Duodenal mucosa (tissue), 2 donors: ENCODE measurements around the gene CIBAR2.
"Not testable (repeated sequence)": the region's sequence is repeated elsewhere in the genome, so short reads cannot be mapped to it uniquely, and the experiment has no call there.

Experiments used
- H3K27ac ChIP-seq: one replicate; pipeline ENCODE4 v1.7.0; 2013; ENCODE audit warnings: low read depth, low read length
- H3K27me3 ChIP-seq, 2 donors: one replicate each; pipeline ENCODE4 v1.7.0; 2013; ENCODE audit warnings: low read length in 2 of 2, control low read depth in 1 of 2; ENCODE audit not compliant: insufficient read depth in 2 of 2, control insufficient read depth in 1 of 2
- H3K36me3 ChIP-seq, 2 donors: one replicate each; pipeline ENCODE4 v1.7.0; 2013; ENCODE audit warnings: low read length in 2 of 2, control low read depth in 1 of 2; ENCODE audit not compliant: insufficient read depth in 2 of 2, control insufficient read depth in 1 of 2
- H3K4me1 ChIP-seq, 2 donors: one replicate each; pipeline ENCODE4 v1.7.0; 2013; ENCODE audit warnings: low read length in 2 of 2, control low read depth in 1 of 2; ENCODE audit not compliant: insufficient read depth in 2 of 2, control insufficient read depth in 1 of 2
- H3K4me3 ChIP-seq, 2 donors: one replicate each; pipeline ENCODE4 v1.7.0; 2013; ENCODE audit warnings: low read length in 2 of 2, low read depth in 1 of 2
- H3K9ac ChIP-seq, 2 donors: one replicate each; pipeline ENCODE4 v1.7.0; 2013; ENCODE audit warnings: low read length in 2 of 2, low read depth in 1 of 2
- H3K9me3 ChIP-seq, 2 donors: one replicate each; pipeline ENCODE4 v1.7.0; 2013; ENCODE audit warnings: low read length in 2 of 2, control low read depth in 1 of 2; ENCODE audit not compliant: control insufficient read depth in 1 of 2

CIBAR2 gene

GRCh38 chr16:85054948-85055492 is 57.3 kb downstream of the CIBAR2 start:
- H3K36me3 ChIP-seq = no peaks in the 10 kb centered on the region
- H3K27me3 ChIP-seq = no peaks in the 10 kb centered on the region
- peaks cover 39 to 40% of the 10 kb centered on the region in 2 donors for H3K4me1 ChIP-seq
- peak overlapping the region; percentile 14 to 43 for H3K9ac ChIP-seq
- H3K27ac ChIP-seq = no peak overlapping the region
- H3K9me3 ChIP-seq = no peaks in the 10 kb centered on the region
- H3K4me3 ChIP-seq = peak overlapping the region; percentile 37 to 54

- H3K36me3 ChIP-seq, H3K27ac ChIP-seq, H3K9ac ChIP-seq, H3K4me3 ChIP-seq, H3K9me3 ChIP-seq, H3K27me3 ChIP-seq: not testable (repeated sequence)
- H3K4me1 ChIP-seq = peaks cover 44% of the 10 kb centered on the region in 2 donors
These were observed 58.0 kb downstream of the CIBAR2 start for GRCh38 chr16:85054321-85054720.

- H3K27ac ChIP-seq = no peak overlapping the region
- peaks cover 48 to 59% of the 10 kb centered on the region in 2 donors for H3K4me1 ChIP-seq
These were observed 59.7 kb downstream of the CIBAR2 start for GRCh38 chr16:85052536-85052935.

GRCh38 chr16:85051683-85052082 is 60.6 kb downstream of the CIBAR2 start:
- H3K36me3 ChIP-seq = no peaks in the 10 kb centered on the region
- peaks cover 55 to 61% of the 10 kb centered on the region in 2 donors for H3K4me1 ChIP-seq
- no peak overlapping the region for H3K4me3 ChIP-seq
- H3K9me3 ChIP-seq = no peaks in the 10 kb centered on the region
- H3K27ac ChIP-seq = no peak overlapping the region
- no peaks in the 10 kb centered on the region for H3K27me3 ChIP-seq
- H3K9ac ChIP-seq = no peak overlapping the region

More at GRCh38 chr16:85052536-85052935, 59.7 kb downstream of the CIBAR2 start:
- Histone ChIP-seq H3K27me3 (no peaks in the 10 kb centered on the region), H3K9ac (no peak overlapping the region), H3K4me3 (no peak overlapping the region), H3K9me3 (no peaks in the 10 kb centered on the region), H3K36me3 (no peaks in the 10 kb centered on the region)

GRCh38 chr16:85051067-85051581 is 61.1 kb downstream of the CIBAR2 start:
- Histone ChIP-seq H3K9me3 (no peaks in the 10 kb centered on the region), H3K27me3 (no peaks in the 10 kb centered on the region), H3K4me3 (no peak overlapping the region), H3K36me3 (no peaks in the 10 kb centered on the region), H3K9ac (no peak overlapping the region), H3K4me1 (peaks cover 52 to 59% of the 10 kb centered on the region in 2 donors), H3K27ac (no peak overlapping the region)

GRCh38 chr16:85049706-85050305 is 62.5 kb downstream of the CIBAR2 start:
- H3K4me3 ChIP-seq = no peak overlapping the region
- H3K36me3 ChIP-seq = no peaks in the 10 kb centered on the region
- no peak overlapping the region for H3K27ac ChIP-seq
- H3K4me1 ChIP-seq = peaks cover 39 to 46% of the 10 kb centered on the region in 2 donors
- no peaks in the 10 kb centered on the region for H3K27me3 ChIP-seq
- H3K9ac ChIP-seq = no peak overlapping the region
- no peaks in the 10 kb centered on the region for H3K9me3 ChIP-seq

GRCh38 chr16:85048921-85049562 is 63.2 kb downstream of the CIBAR2 start:
- no peak overlapping the region for H3K4me3 ChIP-seq
- H3K9me3 ChIP-seq = no peaks in the 10 kb centered on the region
- no peaks in the 10 kb centered on the region for H3K36me3 ChIP-seq
- no peak overlapping the region for H3K9ac ChIP-seq
- H3K27ac ChIP-seq = no peak overlapping the region
- H3K27me3 ChIP-seq = no peaks in the 10 kb centered on the region
- H3K4me1 ChIP-seq = peaks cover 35 to 43% of the 10 kb centered on the region in 2 donors
